Measurements from ENCODE around the gene PALM3.

Gene PALM3

GRCh38 chr19:14080887-14081796, 19.3 kb upstream of the PALM3 start:
- peak; percentile 86 for ATAC-seq
- H3K36me3 Mint-ChIP-seq (ENCODE audit: low read depth), result peaks cover 2% of the 10 kb centered on the region

GRCh38 chr19:14078411-14078810, 16.5 kb upstream of the PALM3 start:
- DNase-seq (no peak), ATAC-seq (no peak)
- Mint-ChIP-seq H3K9me3 (no peaks in the 10 kb centered on the region), H3K27ac (no peak overlapping the region), H3K27me3 (peaks cover 2% of the 10 kb centered on the region), H3K4me3 (no peak overlapping the region), H3K36me3 (ENCODE audit: low read depth) (peaks cover 2% of the 10 kb centered on the region), H3K4me1 (peaks cover 42% of the 10 kb centered on the region)

More at GRCh38 chr19:14080887-14081796, 19.3 kb upstream of the PALM3 start:
- Mint-ChIP-seq H3K4me1 (peaks cover 25% of the 10 kb centered on the region), H3K27ac (peak overlapping the region; percentile 94), H3K27me3 (peaks cover 2% of the 10 kb centered on the region), H3K4me3 (peak overlapping the region; percentile 93), H3K9me3 (no peaks in the 10 kb centered on the region)
- DNase-seq, result peak; percentile 99

GRCh38 chr19:14073925-14074838, 12.3 kb upstream of the PALM3 start:
- H3K27me3 Mint-ChIP-seq, result no peaks in the 10 kb centered on the region
- DNase-seq (peak; percentile 42), ATAC-seq (no peak)
- no peaks in the 10 kb centered on the region for H3K9me3 Mint-ChIP-seq
- H3K36me3 Mint-ChIP-seq (ENCODE audit: low read depth), result no peaks in the 10 kb centered on the region
- peak overlapping the region; percentile 83 for H3K4me3 Mint-ChIP-seq
- H3K27ac Mint-ChIP-seq, result peak overlapping the region; percentile 32
- H3K4me1 Mint-ChIP-seq, result peaks cover 22% of the 10 kb centered on the region

GRCh38 chr19:14073261-14073924, 11.5 kb upstream of the PALM3 start:
- DNase-seq (peak; percentile 81), ATAC-seq (peak; percentile 75)
- H3K27me3 Mint-ChIP-seq, result no peaks in the 10 kb centered on the region
- peaks cover 22% of the 10 kb centered on the region for H3K4me1 Mint-ChIP-seq
- peak overlapping the region; percentile 83 for H3K4me3 Mint-ChIP-seq
- H3K9me3 Mint-ChIP-seq, result no peaks in the 10 kb centered on the region
- no peaks in the 10 kb centered on the region for H3K36me3 Mint-ChIP-seq (ENCODE audit: low read depth)
- peak overlapping the region; percentile 32 for H3K27ac Mint-ChIP-seq

DNA sequence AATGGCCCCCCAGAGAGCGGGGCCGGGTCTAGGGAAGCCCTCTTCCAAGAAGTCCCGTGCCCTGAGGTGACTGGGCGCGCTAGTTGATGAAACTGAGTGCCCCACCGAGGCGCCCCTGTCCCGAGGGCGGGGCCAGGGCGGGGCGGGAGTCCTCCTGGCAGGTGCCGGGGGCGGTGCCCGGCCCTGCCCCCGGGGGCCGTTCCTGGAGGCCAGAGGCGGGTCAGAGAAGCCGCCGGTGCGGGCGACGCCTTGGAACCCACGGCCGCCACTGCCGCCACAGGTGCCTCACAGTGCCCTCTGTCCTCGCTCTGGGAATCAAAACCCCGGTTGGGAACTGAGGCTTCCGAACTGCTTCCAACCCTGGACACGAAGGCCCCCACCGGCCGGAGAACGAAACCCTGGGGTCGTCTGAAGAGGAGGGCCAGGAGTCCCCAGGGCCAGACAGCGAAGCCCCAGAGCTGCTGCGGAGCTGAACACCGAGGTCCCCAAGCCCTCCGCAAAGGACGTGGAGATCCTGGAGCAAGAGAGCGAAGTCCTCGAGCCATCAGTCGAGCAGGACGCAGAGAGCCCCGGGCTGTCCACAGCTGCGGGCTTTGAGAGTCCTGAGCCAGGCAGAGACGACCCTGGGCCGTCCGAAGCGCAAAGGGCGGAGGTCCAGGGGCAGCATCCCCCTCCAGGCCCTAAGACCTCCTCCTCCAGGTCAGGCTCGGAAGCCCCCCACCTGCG, 10.8 kb upstream of the PALM3 start, which contains the start of gene MISP3:
TSS of gene MISP3 (plus strand) at position 252 of the 726 bp plus-strand sequence. CDS start 524 bp downstream, outside the sequence.
- Mint-ChIP-seq H3K9me3 (no peaks in the 10 kb centered on the region), H3K4me3 (peak within 1 kb of the TSS; percentile 83), H3K27me3 (no peaks in the 10 kb centered on the region), H3K27ac (no peak within 1 kb of the TSS), H3K4me1 (peaks cover 22% of the 10 kb centered on the region), H3K36me3 (ENCODE audit: low read depth) (no peaks in the 10 kb centered on the region)
- peak; percentile 56 for DNase-seq
- ATAC-seq, result peak; percentile 4

DNA sequence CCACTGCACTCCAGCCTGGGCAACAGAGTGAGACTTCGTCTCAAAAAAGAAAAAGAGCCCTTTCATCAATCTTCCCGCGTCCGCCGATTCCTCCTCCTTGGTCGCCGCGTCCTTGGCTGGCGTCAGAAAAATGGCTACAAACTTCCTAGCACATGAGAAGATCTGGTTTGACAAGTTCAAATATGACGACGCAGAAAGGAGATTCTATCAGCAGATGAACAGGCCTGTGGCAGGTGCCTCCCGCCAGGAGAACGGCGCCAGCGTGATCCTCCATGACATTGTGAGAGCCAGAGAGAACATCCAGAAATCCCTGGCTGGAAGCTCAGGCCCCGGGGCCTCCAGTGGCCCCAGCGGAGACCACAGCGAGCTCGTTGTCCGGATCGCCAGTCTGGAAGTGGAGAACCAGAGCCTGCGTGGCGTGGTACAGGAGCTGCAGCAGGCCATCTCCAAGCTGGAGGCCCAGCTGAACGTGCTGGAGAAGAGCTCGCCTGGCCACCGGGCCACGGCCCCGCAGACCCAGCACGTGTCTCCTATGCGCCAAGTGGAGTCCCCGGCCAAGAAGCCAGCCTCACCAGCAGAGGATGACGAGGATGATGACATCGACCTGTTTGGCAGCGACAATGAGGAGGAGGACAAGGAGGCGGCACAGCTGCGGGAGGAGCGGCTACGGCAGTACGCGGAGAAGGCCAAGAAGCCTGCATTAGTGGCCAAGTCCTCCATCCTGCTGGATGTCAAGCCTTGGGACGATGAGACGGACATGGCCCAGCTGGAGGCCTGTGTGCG, 8.6 kb upstream of the PALM3 start:
- no peak for DNase-seq
- Mint-ChIP-seq H3K27me3 (peaks cover 1% of the 10 kb centered on the region), H3K9me3 (no peaks in the 10 kb centered on the region), H3K4me3 (peak overlapping the region; percentile 8), H3K36me3 (ENCODE audit: low read depth) (no peaks in the 10 kb centered on the region), H3K4me1 (peaks cover 20% of the 10 kb centered on the region), H3K27ac (no peak overlapping the region)
- no peak for ATAC-seq

DNA sequence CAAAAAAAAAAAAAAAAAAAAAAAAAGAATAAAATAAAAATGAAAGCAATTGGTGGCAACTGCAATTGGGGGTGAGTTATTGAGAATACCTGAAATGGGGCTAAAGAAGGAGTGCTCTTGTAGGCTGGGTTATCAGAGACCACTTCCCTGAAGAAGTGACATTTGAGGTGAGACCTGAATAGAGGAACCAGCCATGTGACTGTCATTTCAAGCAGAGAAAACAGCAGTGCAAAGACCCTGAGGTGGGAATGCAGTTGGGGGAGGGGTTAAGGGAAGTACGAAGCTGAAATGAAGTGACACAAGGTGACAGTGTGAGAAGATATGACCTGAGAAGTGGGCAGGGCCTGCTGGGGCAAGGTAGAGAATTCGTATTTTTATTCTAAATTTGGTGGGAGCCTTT, 4.3 kb upstream of the PALM3 start:
- Mint-ChIP-seq H3K27me3 (peaks cover 6% of the 10 kb centered on the region), H3K36me3 (ENCODE audit: low read depth) (no peaks in the 10 kb centered on the region), H3K9me3 (no peaks in the 10 kb centered on the region), H3K27ac (no peak overlapping the region), H3K4me3 (no peak overlapping the region), H3K4me1 (no peaks in the 10 kb centered on the region)
- DNase-seq (no peak), ATAC-seq (no peak)

GRCh38 chr19:14063105-14063504, 1.2 kb upstream of the PALM3 start:
- Mint-ChIP-seq H3K9me3 (no peaks in the 10 kb centered on the region), H3K4me3 (no peak overlapping the region), H3K27me3 (peaks cover 29% of the 10 kb centered on the region), H3K27ac (no peak overlapping the region), H3K4me1 (peaks cover 11% of the 10 kb centered on the region), H3K36me3 (ENCODE audit: low read depth) (no peaks in the 10 kb centered on the region)
- ATAC-seq (no peak), DNase-seq (no peak)

- Mint-ChIP-seq H3K27me3 (peaks cover 34% of the 10 kb centered on the region), H3K9me3 (no peaks in the 10 kb centered on the region), H3K4me1 (peaks cover 16% of the 10 kb centered on the region), H3K4me3 (no peak overlapping the region), H3K36me3 (ENCODE audit: low read depth) (no peaks in the 10 kb centered on the region), H3K27ac (no peak overlapping the region)
- DNase-seq (no peak), ATAC-seq (no peak)
Measured at GRCh38 chr19:14062558-14062855, 631 bp upstream of the PALM3 start.

DNA sequence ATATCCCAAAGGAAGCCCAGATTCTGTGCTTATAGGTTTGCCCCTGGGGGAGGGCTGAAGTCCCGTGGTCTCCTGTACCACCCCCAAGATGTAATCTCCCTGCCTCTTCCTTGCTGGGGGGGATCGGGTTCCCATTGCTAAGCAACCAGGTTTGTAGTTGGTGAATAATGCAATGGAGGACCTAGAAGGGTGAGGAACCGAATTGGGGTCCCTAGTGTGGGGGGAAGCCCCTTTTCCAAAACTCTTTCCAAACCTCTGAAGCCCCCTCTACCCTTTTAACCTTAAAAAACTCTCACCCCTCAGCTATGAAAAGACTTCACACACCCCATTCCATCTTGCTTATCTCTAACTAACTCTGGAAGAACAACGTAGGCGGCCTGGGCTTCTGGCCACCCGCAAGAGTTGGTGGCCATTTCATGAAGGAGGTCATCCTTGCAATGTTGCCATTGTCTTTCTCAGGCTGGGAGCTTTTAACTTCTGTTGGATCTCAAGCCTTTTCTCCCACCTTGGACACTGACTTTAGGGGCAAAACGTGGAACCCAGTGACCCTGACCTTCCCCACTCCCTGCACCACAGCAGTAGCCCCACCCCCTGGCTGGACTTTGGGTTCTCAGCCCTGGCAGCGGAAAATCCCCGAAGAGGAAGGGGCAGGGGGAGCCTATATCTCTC, 661 bp downstream of the PALM3 start:
- Mint-ChIP-seq H3K4me1 (peaks cover 19% of the 10 kb centered on the region), H3K27ac (no peak overlapping the region), H3K36me3 (ENCODE audit: low read depth) (no peaks in the 10 kb centered on the region), H3K27me3 (peaks cover 39% of the 10 kb centered on the region), H3K4me3 (no peak overlapping the region), H3K9me3 (no peaks in the 10 kb centered on the region)
- ATAC-seq (no peak), DNase-seq (no peak)

DNA sequence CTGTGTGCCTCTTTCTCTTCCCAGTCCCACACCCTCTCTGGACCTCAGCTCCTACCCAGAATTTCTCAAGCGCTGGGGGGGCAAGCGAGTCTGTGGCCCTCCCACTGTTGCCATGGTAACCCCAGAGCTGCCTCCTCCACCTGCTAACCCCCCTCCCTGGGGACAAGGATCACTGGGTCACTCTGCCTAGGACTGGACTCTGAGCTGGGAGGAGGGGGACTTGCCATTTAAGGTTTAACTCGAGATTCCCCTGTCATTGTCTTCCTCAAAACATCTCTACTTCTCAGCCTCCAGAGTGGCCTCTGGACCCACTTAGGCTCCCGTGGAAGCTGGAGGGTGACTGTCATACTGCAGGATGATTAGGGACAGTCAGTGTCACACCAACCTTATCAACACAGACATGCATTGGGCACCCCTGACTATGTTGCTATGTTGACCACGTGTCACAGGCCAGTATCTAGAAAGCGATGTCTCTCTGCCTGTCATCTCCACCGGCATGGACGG, 2.2 kb downstream of the PALM3 start:
- Mint-ChIP-seq H3K4me3 (no peak overlapping the region), H3K9me3 (no peaks in the 10 kb centered on the region), H3K36me3 (ENCODE audit: low read depth) (no peaks in the 10 kb centered on the region), H3K27me3 (peaks cover 43% of the 10 kb centered on the region), H3K27ac (no peak overlapping the region), H3K4me1 (peaks cover 19% of the 10 kb centered on the region)
- DNase-seq, result no peak
- no peak for ATAC-seq

DNA sequence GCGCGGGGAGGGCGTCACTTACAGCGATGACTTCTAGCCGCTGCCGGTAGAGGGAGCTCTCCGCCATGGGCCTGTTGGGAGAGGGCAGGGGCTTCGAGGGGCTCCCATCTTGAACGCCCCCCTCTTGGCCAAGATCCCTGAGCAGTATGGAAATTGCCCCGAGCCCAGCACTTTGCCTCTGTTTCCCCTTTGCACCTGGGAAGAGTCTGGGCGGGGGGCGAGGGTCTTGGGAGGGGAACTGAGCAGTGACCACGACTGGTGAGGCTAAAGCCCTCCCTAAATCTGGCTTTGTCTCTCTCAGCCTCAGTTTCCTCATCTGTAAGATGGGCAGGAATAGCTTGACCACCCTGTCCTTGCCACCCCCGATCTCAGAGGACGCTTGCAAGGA, 2.8 kb downstream of the PALM3 start:
- H3K4me3 Mint-ChIP-seq, result no peak overlapping the region

More for the DNA sequence above, 2.8 kb downstream of the PALM3 start:
- H3K27me3 Mint-ChIP-seq, result peaks cover 43% of the 10 kb centered on the region
- H3K4me1 Mint-ChIP-seq, result peaks cover 19% of the 10 kb centered on the region
- no peaks in the 10 kb centered on the region for H3K36me3 Mint-ChIP-seq (ENCODE audit: low read depth)
- H3K27ac Mint-ChIP-seq, result no peak overlapping the region
- ATAC-seq (no peak), DNase-seq (peak; percentile 73)
- H3K9me3 Mint-ChIP-seq, result no peaks in the 10 kb centered on the region
